ENCODE results near the gene AGPAT3.

The AGPAT3 gene

DNA sequence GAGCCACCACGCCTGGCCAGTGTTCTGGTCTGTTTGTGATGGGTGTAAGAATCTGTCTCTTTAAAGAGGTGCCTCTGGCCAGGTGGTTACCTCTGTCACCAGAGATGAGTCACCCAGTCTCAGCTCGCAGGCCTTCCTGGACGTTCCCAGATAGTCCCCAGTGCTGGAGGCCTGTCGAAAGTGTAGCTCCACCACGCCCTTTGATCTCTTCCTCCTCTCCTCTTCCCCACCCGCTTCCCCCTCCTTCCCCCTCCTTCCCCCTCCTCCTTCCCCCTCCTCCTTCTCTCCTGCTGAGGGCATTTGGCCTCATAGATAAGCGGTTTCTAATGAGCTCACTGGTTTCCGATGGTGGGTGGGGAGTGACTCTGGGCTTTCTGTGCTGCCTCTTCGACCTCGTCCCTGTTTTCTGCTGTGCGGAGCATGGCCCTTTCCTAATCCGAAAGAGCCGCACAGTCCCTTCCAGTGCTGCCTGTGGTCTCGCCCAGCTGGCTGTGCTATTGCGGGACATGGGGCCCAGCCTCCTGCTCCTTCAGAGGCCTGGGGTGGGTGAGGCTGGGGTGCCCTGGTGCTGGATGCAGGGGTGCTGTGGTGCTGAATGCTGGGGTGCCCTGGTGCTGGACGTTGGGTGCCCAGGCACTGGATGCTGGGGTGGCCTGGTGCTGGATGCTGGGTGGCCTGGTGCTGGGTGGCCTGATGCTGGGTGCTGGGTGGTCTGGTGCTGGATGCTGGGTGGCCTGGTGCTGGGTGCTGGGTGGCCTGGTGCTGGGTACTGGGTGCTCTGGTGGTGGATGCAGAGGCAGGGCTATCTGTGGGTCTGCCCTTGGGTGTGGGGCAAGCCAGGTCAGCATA is 19.2 kb downstream of the AGPAT3 start:
- Histone ChIP-seq H3K9me2 (replicated peaks; ENCODE audit: control insufficient read depth, low read length) (no peaks in the 10 kb centered on the region), H3K27me3 (ENCODE audit: control insufficient read depth, low read length) (no peaks in the 10 kb centered on the region), H3K9me3 (ENCODE audit: control insufficient read depth, insufficient read depth, low read length) (no peaks in the 10 kb centered on the region), H3K36me3 (ENCODE audit: control insufficient read depth, low read length) (no peaks in the 10 kb centered on the region), H3K4me1 (ENCODE audit: control insufficient read depth, low read length) (no peaks in the 10 kb centered on the region), H3K79me2 (ENCODE audit: control insufficient read depth, low read length) (peaks cover 59% of the 10 kb centered on the region), H3F3A (ENCODE audit: control insufficient read depth, insufficient read depth) (no peaks in the 10 kb centered on the region), H4K20me1 (ENCODE audit: control insufficient read depth, insufficient read depth, low read depth, low read length) (peaks cover 7% of the 10 kb centered on the region; the same call in 1 of the 2 replicates), H3K27ac (ENCODE audit: low read depth, low read length) (no peak overlapping the region), H3K4me2 (ENCODE audit: low read length) (no peak overlapping the region), H3K4me3 (ENCODE audit: low read length) (no peak overlapping the region)
- TF ChIP-seq EZH2phosphoT487 (IDR thresholded peaks at IDR 0.05; ENCODE audit: borderline replicate concordance, low read length), result no peak
- TF ChIP-seq, protein P1, sequence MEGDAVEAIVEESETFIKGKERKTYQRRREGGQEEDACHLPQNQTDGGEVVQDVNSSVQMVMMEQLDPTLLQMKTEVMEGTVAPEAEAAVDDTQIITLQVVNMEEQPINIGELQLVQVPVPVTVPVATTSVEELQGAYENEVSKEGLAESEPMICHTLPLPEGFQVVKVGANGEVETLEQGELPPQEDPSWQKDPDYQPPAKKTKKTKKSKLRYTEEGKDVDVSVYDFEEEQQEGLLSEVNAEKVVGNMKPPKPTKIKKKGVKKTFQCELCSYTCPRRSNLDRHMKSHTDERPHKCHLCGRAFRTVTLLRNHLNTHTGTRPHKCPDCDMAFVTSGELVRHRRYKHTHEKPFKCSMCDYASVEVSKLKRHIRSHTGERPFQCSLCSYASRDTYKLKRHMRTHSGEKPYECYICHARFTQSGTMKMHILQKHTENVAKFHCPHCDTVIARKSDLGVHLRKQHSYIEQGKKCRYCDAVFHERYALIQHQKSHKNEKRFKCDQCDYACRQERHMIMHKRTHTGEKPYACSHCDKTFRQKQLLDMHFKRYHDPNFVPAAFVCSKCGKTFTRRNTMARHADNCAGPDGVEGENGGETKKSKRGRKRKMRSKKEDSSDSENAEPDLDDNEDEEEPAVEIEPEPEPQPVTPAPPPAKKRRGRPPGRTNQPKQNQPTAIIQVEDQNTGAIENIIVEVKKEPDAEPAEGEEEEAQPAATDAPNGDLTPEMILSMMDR (IDR thresholded peaks at IDR 0.05; ENCODE audit: low read depth, low read length, poor library complexity, severe bottlenecking), result no peak

DNA sequence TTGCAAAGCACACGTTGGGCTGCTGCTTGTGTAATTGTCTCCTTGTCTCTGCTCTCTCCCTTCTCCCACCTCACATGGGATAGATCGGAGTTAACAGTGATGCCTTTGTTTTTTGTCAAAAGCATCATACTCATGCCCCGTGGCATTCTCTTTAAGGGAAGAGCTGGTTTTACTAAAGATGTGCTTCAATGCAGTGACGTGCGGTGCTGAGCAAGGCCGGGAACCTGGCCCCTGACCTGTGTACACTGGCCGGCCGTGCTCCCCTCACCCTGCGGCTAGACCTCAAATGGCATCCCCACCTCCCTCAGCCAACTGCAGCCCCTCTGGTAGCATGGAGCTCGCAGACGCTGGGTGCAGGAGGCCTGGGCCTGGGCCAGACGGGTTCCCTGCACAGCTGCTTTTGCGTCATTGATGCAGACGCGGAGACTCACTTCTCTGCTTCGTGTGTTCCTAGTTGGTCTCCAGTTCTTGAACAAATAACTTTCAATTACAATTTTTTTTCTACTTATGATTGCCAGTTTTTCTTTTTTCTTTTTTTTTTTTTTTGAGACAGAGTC is 19.9 kb downstream of the AGPAT3 start:
- Histone ChIP-seq H3K27me3 (ENCODE audit: control insufficient read depth, low read length) (no peaks in the 10 kb centered on the region), H3K4me3 (ENCODE audit: low read length) (no peak overlapping the region), H3K4me1 (ENCODE audit: control insufficient read depth, low read length) (no peaks in the 10 kb centered on the region), H3K9me3 (ENCODE audit: control insufficient read depth, insufficient read depth, low read length) (no peaks in the 10 kb centered on the region), H3F3A (ENCODE audit: control insufficient read depth, insufficient read depth) (no peaks in the 10 kb centered on the region), H3K4me2 (ENCODE audit: low read length) (no peak overlapping the region), H4K20me1 (ENCODE audit: control insufficient read depth, insufficient read depth, low read depth, low read length) (peaks cover 7% of the 10 kb centered on the region; the same call in 1 of the 2 replicates), H3K79me2 (ENCODE audit: control insufficient read depth, low read length) (peaks cover 58% of the 10 kb centered on the region), H3K27ac (ENCODE audit: low read depth, low read length) (no peak overlapping the region), H3K36me3 (ENCODE audit: control insufficient read depth, low read length) (no peaks in the 10 kb centered on the region), H3K9me2 (replicated peaks; ENCODE audit: control insufficient read depth, low read length) (no peaks in the 10 kb centered on the region)
- TF ChIP-seq EZH2phosphoT487 (IDR thresholded peaks at IDR 0.05; ENCODE audit: borderline replicate concordance, low read length), result no peak

DNA sequence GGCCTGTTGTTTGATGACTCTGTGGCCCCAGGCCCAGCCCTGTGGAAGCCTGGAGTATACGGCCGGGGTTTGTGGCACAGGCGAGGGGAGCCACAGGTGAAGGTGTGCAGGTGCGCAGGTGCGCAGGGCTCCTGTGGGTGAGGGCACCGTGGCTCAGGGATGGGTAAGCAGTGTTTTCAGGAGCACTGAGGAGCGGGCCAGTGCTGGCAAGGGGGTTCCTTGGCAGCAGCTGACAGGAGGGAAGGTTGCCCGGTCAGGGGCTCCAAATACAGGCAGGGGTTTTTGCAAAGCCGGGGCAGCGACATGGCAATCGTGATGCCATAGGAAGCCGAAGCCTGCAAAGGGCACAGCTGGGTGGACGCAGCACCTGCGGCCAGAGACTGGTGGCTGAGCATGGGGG is 20.7 kb downstream of the AGPAT3 start:
- Histone ChIP-seq H3K27me3 (ENCODE audit: control insufficient read depth, low read length) (no peaks in the 10 kb centered on the region), H4K20me1 (ENCODE audit: control insufficient read depth, insufficient read depth, low read depth, low read length) (peaks cover 7% of the 10 kb centered on the region; the same call in 1 of the 2 replicates), H3K27ac (ENCODE audit: low read depth, low read length) (no peak overlapping the region), H3K4me1 (ENCODE audit: control insufficient read depth, low read length) (no peaks in the 10 kb centered on the region), H3K9me3 (ENCODE audit: control insufficient read depth, insufficient read depth, low read length) (no peaks in the 10 kb centered on the region), H3K4me3 (ENCODE audit: low read length) (no peak overlapping the region), H3K4me2 (ENCODE audit: low read length) (no peak overlapping the region), H3K36me3 (ENCODE audit: control insufficient read depth, low read length) (no peaks in the 10 kb centered on the region), H3K79me2 (ENCODE audit: control insufficient read depth, low read length) (peaks cover 50% of the 10 kb centered on the region), H3K9me2 (replicated peaks; ENCODE audit: control insufficient read depth, low read length) (no peaks in the 10 kb centered on the region), H3F3A (ENCODE audit: control insufficient read depth, insufficient read depth) (no peaks in the 10 kb centered on the region)
- no peak for TF ChIP-seq EZH2phosphoT487 (IDR thresholded peaks at IDR 0.05; ENCODE audit: borderline replicate concordance, low read length)
- TF ChIP-seq, protein P1 (IDR thresholded peaks at IDR 0.05; ENCODE audit: low read depth, low read length, poor library complexity, severe bottlenecking), result no peak

DNA sequence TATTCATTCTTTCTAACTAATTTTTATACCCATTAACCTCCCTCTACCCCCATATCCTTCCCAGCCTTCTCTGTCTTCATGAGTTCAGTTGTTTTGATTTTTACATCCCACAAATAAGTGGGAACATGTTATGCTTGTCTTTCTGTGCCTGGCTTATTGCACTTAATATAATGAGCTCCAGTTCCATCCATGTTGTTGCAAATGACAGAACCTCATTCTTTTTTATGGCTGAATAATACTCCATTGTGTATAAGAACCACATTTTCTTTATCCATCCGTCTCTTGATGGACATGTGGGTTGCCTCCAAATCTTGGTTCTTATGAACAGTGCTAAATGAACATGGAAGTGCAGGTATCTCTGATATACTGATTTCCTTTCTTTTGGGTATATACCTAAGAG is 21.5 kb downstream of the AGPAT3 start:
- Histone ChIP-seq H3K4me3 (ENCODE audit: low read length) (no peak overlapping the region), H3K27ac (ENCODE audit: low read depth, low read length) (no peak overlapping the region), H3K9me2 (replicated peaks; ENCODE audit: control insufficient read depth, low read length) (no peaks in the 10 kb centered on the region), H3K36me3 (ENCODE audit: control insufficient read depth, low read length) (no peaks in the 10 kb centered on the region), H3K79me2 (ENCODE audit: control insufficient read depth, low read length) (peaks cover 47% of the 10 kb centered on the region), H3K4me1 (ENCODE audit: control insufficient read depth, low read length) (no peaks in the 10 kb centered on the region), H4K20me1 (ENCODE audit: control insufficient read depth, insufficient read depth, low read depth, low read length) (peaks cover 7% of the 10 kb centered on the region; the same call in 1 of the 2 replicates), H3K9me3 (ENCODE audit: control insufficient read depth, insufficient read depth, low read length) (no peaks in the 10 kb centered on the region), H3F3A (ENCODE audit: control insufficient read depth, insufficient read depth) (no peaks in the 10 kb centered on the region), H3K4me2 (ENCODE audit: low read length) (no peak overlapping the region), H3K27me3 (ENCODE audit: control insufficient read depth, low read length) (no peaks in the 10 kb centered on the region)
- no peak for TF ChIP-seq EZH2phosphoT487 (IDR thresholded peaks at IDR 0.05; ENCODE audit: borderline replicate concordance, low read length)
- TF ChIP-seq, protein P1 (IDR thresholded peaks at IDR 0.05; ENCODE audit: low read depth, low read length, poor library complexity, severe bottlenecking), result no peak
